GM19023 (cell line): Measurements from ENCODE around the gene DEXI.

ENCODE experiments used
- ATAC-seq: cut with Tn5 transposase; IDR thresholded peaks from one replicate; pipeline ENCODE4 v1.9.1; 2021; ENCODE audit warnings: mild to moderate bottlenecking, moderate library complexity; ENCODE audit not compliant: unreplicated experiment

DEXI gene

GRCh38 chr16:10941935-10942351 is 325 bp downstream of the DEXI start:
- ATAC-seq: peak; percentile 9

GRCh38 chr16:10941127-10941933 is 938 bp downstream of the DEXI start:
- ATAC-seq: peak; percentile 1

- ATAC-seq: no peak
These were observed 1.7 kb downstream of the DEXI start for GRCh38 chr16:10940501-10941079.

- no peak for ATAC-seq
These were observed 2.5 kb downstream of the DEXI start for GRCh38 chr16:10939649-10940234.

- no peak for ATAC-seq
These were observed 3.2 kb downstream of the DEXI start for GRCh38 chr16:10938796-10939648.

GRCh38 chr16:10938321-10938720 is 3.9 kb downstream of the DEXI start:
- no peak for ATAC-seq

GRCh38 chr16:10937068-10937859 is 5.0 kb downstream of the DEXI start:
- no peak for ATAC-seq

- ATAC-seq: no peak
These were observed 5.8 kb downstream of the DEXI start for GRCh38 chr16:10936272-10936984.

GRCh38 chr16:10935226-10935915 is 6.9 kb downstream of the DEXI start:
- ATAC-seq: no peak

- ATAC-seq: no peak
These were observed 7.8 kb downstream of the DEXI start for GRCh38 chr16:10934325-10935107.

- no peak for ATAC-seq
These were observed 8.4 kb downstream of the DEXI start for GRCh38 chr16:10933865-10934264.

GRCh38 chr16:10932959-10933710 is 9.1 kb downstream of the DEXI start:
- ATAC-seq: no peak

GRCh38 chr16:10931977-10932632 is 10.2 kb downstream of the DEXI start:
- no peak for ATAC-seq

- ATAC-seq: no peak
These were observed 11.1 kb downstream of the DEXI start for GRCh38 chr16:10931134-10931533.

- ATAC-seq: no peak
These were observed 11.5 kb downstream of the DEXI start for GRCh38 chr16:10930755-10931093.

- ATAC-seq: no peak
These were observed 12.2 kb downstream of the DEXI start for GRCh38 chr16:10929853-10930754.
